GM12875 (cell line): ENCODE results near the gene AGAP1.

Experiments
- H3K4me3 ChIP-seq: one replicate; pipeline ENCODE4 v1.5.1; 2011; ENCODE audit warnings: low read depth, low read length, control low read depth
- TF ChIP-seq, protein P1 (sequence below): IDR thresholded peaks from 2 replicates; pipeline ENCODE4 v1.5.1; 2011; ENCODE audit warnings: low read depth, mild to moderate bottlenecking, control low read depth, inconsistent platforms, low read length, moderate library complexity, borderline replicate concordance; ENCODE audit not compliant: insufficient read depth

The AGAP1 gene

DNA sequence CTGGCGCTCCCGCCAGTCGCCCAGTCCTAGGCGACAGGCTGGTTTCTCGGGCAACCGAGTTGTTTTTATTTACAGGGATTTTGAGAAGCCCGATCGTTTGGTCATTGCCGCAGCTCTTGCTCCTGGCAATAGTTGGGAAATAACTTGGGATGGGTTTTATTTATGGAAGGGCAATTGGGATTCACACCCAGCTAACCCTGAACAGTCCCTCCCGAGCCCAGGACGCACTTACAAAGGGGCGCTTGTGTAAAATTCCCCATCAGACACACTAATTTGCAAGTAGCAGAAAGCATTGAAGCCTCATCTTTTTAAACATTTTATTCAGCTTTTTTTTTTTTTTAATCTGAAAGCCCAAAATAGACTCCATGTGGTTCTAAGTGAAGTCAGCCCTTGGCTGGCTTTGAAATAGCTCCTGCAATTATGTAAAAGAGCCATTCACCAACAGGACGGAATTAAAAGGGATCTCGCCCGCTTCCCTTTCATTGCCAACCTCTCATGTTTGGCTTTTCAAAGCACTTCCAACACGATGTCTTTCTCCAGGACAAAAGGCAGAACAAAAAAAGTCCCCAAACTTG is 677.9 kb downstream of the AGAP1 start:
- no peak overlapping the region for H3K4me3 ChIP-seq
- TF ChIP-seq, protein P1, sequence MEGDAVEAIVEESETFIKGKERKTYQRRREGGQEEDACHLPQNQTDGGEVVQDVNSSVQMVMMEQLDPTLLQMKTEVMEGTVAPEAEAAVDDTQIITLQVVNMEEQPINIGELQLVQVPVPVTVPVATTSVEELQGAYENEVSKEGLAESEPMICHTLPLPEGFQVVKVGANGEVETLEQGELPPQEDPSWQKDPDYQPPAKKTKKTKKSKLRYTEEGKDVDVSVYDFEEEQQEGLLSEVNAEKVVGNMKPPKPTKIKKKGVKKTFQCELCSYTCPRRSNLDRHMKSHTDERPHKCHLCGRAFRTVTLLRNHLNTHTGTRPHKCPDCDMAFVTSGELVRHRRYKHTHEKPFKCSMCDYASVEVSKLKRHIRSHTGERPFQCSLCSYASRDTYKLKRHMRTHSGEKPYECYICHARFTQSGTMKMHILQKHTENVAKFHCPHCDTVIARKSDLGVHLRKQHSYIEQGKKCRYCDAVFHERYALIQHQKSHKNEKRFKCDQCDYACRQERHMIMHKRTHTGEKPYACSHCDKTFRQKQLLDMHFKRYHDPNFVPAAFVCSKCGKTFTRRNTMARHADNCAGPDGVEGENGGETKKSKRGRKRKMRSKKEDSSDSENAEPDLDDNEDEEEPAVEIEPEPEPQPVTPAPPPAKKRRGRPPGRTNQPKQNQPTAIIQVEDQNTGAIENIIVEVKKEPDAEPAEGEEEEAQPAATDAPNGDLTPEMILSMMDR, result no peak

DNA sequence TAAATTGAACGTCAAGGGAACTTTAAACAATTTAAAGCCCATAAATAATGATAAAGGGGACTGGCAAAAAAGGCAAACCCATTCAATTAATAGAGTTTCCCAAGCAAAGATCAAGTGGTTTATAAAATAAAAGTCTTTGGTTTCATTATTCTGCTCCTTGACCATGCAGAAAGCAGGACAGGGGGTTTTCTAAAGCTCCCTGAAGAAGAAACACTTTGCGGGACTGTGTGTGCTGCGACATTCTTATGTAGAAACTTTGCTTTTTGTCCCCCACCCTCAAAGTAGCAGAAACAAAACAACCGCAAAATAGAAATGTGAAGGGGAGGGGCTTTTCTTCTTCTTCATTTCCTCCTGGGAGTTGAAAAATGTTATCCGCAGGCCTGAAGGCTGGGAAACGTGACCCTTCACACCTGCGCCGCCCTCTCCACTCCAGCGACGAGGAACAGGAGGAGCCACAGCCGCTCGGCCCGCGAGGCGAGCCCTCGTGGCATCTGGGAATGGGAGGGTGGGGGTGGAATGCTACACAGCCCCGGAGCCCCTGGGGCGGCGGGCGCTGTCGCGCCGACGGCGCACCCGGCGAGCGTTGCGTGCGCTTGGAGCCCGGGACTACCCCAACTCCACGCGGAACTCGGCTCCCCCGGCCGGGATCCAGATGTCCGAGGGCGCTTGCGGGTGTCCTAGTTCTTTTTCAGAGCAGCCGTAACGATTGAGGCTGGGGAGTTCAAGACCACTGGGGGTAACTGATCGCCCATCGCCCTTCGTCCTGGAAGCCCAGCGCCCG is 678.6 kb downstream of the AGAP1 start:
- TF ChIP-seq, protein P1, result no peak
- no peak overlapping the region for H3K4me3 ChIP-seq

DNA sequence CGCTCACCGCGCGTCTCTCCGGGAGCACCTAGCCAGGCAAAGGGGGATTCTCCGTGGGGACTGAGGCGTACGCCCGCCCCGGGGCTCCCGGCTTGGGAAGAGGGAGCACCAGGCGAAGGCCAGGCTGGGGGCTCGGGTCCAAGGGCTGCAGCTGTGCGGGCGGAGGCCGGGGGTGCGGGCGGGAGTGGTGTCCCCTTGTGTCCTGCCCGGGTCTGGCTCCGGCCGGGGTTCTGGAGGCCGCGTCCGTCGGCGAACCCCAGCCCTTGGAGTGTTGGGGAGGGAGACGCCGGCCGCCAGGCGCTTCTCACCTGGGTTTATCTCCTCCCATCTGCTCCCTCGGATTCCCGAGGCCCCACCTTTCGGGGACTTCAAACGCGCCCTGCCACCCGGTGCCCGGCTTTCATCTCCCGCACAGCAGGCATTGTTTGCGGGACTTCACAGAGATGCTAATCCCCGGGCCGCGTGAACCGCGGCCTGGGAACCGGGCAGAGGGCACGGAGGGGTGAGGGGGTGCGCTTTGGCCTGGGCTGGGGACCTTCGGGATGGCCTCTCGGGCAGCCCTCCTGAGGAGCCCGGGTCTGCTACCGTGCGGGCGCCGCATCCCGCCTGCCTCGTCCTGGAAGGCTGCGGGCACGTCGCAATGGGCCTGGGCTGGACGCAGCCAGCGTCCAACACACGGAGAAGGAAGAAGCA is 679.3 kb downstream of the AGAP1 start:
- TF ChIP-seq, protein P1, result no peak
- no peak overlapping the region for H3K4me3 ChIP-seq

DNA sequence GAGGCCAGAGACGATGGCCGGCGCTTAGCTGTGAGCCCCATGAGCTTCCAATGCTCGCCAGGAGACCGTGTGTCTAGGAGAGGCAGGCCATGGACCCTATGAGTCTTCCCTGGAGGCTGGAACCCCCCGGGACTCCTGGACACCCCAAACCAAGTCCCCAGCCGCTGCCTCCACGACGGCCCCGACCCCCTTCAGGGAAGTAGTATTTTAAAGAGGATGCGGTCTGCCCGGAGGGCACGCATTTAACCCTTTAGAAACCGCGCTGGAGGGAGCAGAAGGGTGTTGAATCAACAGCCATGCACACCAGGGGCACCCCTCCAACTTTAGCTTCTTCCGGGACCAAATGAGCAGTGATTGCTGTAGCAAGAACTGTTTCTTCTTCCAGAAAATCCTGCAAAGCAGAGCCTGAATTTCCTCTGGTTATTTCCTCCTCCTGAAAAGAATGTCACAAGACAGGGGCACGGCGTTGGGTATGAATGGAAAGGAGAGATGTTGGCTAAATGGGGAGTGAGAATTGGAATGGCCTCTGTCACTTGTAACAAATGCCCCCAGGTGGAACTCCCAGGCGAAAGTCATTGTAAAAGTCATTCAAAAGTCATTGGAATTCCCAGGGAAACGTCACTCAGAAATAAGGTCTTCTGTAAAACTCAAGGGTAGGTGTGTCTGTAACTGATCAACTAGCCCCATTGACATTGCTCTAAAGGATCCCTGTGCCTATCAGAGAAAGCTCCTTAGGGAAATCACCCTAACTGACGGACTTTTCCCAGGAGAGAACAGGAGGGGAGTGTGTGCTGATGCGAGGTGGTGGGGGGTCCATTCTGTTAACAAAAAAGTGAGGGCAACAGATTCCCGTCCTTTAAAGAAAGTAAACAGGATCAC is 680.1 kb downstream of the AGAP1 start:
- TF ChIP-seq, protein P1, result no peak
- H3K4me3 ChIP-seq, result no peak overlapping the region

DNA sequence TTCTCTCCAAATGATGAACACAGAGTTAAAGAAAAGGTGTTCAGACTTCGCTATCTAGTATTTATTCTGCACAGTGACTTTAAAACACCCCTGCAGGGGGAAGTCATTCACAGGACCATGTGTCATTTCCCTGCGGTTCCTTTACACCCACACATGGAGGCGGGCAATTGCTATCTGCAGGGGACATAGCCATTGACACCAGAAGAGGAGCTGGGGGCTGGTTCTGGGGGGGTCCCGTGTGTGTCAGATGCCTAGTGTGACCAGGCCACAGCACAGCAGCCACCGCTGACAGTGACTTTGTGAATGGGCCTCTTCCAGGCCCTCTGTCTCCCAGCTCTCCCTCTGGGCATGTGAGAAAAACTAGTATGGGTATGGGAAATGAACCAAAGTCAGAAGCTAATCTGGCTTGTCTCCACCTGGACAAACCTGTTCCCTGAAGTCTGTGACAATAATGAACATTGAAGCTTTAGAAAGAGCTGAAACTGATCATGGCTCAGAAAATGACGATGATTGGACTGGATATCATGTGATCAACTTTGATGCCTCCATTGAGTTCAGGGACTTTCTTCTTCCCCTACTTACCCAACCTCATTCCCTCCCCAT is 681.8 kb downstream of the AGAP1 start:
- TF ChIP-seq, protein P1, result no peak
- no peak overlapping the region for H3K4me3 ChIP-seq

DNA sequence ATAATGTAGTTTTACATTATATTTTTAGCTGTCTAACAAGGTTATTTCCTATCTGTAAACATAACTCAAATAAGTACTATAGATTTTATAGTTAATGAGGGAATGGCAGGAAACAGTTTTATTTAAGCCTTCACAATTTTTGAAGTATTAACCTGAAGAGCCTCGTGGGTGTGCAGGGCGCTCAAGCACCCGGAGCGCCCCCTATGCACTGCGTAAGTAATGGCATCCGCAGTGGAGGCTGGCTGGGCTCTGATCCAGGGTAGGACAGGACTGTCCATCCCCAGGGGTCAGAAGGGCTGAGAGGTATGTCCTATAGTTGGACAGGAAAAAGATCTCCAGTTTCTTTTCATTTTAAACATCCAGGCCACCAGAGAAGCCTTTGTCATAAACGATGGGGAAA is 682.6 kb downstream of the AGAP1 start:
- H3K4me3 ChIP-seq, result no peak overlapping the region
- TF ChIP-seq, protein P1, result peak; percentile 46; the same call in 1 of the 2 replicates
